ENCODE measurements around the gene ZNF462.

ZNF462 gene

DNA sequence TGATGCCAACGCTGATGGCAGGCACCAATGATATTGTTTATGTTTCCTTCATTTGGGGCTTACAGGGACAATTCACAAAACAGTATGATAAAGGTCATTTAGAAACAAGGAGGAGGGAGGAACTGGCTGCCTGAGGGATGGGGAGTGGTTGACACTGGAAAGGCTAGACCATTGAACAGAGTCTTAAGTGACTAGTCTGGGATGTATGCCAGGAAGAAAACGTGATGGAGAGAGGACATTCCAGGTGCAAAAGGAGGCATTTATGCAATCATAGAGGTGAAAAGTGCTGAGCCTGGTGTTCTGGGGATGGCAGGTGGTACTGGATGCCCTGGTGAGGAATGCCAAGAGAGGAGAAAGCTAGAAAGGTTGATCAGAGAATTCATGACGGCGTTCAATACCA lies 153.4 kb downstream of the ZNF462 start:
- no peak for DNase-seq

DNA sequence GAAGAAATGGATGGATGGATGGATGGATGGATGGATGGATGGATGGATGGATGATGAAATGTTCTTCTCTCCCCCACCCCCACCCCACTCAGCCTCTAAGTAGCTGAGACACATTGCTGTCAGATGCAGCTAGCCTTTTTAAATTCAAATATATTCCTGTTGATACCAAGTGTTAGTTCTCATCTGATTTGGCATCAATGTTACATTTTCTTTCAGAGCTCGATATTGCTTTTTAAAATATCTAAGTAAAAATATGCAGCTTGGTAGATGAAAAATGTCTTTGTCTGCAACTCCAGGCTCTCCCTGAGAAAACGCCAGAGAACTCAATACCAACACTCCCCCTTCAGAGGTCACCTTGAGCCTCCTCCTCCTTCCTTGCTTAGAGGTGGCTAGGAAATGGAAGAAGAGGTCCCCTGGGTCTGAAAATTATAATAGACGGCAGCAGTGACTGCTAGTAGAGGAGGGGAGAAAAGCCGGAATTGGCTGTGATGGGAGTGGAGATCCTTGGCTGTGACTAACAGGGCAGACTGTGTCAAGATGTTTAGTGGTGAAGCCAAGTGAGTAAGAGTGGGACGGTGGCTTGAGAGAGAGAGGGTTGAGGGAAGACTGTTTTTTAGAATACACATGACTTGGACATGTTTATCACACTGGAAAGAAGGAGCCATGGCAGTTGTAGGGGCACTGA lies 156.0 kb downstream of the ZNF462 start:
- no peak for DNase-seq

DNA sequence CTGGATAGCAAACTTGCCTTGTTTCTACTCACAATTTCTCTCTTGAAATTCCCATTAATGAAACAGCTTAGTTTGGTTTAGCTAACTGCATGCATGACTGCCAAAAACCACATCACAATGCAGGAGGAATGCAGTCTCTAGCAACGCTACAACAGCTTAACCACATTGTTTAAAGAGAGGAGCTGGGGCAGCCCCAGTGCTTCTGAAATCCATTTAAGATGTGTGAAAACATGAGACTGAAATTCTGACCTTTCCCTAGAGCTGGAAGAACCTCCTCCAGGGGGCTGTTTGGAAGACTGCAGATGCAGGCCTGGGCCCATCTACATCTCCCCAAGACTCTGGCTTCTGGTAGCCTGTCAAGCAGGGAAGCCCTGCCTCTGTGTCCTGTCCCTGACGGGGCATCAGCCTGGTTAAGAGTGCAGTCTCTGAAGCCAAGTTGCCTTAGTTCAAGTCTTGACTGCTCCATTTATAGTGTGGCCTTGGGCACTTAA lies 157.1 kb downstream of the ZNF462 start:
- DNase-seq, result no peak

DNA sequence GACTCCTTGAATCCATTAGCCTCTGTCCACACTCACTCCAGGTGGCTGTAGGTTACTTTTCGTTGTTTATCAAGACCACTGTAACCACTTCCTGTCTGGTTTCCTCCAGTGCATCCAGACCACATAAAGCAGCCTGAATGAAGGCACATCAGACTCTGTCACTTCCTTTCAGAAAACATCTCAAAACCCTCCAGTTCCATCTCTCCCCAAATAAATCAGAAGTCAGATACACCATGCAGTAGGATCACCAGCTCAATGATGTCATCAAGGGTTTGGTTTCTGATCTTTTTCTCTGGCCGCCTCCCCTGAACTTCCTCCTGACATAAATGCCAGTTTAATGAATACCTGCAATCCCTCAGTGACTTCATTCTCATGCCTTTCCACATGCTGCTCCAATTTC lies 161.2 kb downstream of the ZNF462 start:
- no peak for DNase-seq

DNA sequence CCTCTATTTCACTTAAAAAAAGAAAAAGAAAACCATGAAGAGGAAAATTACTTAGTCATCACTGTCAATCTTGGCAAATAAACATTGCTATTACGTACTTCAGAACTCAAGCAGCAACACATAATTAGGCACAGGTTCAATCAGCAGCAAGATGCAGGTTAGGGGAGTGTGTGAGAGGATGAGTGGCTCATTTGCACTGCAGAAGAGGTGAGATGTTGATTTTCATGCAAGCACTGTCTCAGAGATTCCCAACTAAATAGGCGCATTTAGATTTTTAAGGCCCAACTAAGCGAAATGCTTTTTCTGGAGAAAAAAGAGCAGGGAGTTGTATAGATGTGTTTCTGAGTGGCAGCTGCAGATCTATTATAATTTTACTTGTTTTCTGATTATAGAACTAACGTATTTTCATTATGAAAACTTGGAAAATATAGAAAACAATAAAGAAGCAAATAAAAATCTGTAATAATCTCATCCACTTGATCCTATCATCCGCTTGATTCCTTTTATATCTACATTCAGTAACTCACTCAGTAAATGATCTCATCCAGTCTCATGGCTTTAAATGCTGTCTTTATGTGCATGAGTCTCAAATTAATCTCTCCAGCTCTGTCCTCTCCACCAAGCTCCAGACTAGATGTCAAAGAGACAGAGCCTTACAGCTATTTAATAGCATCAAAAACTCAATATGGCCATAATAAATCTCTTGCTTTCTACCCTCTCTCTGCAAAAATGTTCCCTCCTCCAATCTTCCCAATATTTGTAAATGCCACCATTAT lies 162.5 kb downstream of the ZNF462 start:
- no peak for DNase-seq

DNA sequence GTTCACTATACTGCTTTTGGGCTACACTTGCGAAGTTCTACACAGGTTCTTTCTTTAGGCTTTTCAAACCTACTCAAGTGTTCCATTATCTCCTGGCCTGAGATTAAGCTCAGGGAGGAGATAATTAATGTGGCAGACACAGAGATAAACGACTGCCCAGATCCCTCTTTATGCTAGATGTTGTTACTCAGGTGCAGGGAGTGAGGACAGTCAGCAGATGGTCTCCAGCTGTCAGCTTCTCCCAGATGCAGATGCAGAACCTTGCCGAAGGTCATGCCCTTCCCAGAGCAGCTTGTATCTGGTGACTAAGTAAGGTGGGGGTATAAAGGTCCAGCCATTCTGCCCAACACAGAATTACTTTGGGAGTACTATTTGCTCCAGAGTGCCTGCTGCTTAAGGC lies 166.2 kb downstream of the ZNF462 start:
- DNase-seq, result no peak

DNA sequence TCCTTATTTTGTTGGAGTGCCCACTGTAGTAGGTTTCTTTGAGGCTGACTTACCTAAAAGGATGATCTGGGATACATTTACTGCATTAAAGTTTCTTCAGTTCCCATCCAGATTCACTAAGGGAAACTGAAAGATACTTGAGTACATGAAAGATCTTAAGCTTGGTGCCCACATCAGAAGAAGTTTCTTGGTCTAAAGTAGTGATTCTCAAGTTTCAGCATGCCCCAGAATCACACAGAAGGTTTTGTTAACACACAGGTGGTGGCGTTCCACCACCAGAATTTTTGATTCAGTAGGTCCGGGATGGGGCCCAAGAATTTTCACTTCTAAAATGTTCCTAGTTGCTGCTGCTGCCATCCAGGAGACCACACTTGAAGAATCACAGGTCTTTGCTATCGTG lies 171.0 kb downstream of the ZNF462 start:
- no peak for DNase-seq

DNA sequence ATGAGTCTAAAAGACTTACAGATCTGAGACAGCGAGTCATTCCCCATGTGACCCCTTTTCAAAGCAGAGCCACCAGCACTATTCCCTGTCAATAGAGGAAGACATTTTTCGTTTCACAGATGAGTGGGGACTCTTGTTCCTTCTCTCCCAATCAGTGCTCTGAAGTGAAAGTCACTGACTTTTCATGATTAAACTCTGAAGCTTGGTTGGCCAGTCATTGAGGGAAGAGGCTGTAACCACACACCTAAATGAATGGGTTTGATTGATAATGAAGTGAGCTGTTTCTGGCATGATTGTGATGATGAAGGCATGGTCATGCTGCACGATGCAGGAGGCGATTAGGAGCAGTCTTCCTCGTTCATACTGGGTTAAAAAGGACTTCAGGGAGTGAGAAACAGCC lies 171.9 kb downstream of the ZNF462 start:
- DNase-seq, result no peak

DNA sequence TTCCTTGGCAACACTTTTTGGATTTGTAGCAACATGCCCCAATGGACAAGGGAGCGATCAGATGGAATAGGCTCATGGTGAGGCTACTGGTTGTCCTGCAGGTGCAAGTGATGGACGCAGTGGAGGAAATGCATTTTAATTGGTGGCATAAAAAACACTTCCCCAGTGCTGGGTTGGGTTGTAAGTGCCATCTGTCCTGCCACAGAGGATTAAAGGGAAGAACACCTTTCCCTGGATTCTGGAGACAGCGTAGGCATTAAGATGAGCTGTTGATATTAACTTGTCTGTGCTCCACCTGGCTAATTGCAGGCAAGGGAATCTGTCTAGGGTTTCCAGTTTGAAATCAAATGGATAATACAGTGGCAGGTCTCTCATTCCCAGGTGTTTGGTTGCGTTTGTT lies 173.4 kb downstream of the ZNF462 start:
- no peak for DNase-seq

DNA sequence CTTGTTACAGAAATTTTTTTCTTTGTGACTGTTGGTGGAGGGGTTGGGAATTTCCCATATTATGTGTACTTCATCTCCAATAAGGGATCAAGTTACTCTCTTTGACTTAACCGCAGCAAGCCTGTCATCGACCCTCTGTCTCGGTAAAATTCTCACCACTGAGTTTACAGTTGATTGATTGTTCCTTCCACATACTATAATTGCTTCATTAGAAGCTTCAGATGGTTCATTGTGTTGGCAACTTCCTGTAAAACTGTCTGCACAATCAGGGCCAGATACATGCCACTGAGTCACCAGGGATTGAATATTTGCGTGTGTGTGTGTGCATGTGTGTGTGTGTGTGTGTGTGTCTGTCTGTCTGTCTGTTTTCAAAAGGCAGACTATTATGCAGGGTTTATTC lies 176.6 kb downstream of the ZNF462 start:
- DNase-seq, result no peak

DNA sequence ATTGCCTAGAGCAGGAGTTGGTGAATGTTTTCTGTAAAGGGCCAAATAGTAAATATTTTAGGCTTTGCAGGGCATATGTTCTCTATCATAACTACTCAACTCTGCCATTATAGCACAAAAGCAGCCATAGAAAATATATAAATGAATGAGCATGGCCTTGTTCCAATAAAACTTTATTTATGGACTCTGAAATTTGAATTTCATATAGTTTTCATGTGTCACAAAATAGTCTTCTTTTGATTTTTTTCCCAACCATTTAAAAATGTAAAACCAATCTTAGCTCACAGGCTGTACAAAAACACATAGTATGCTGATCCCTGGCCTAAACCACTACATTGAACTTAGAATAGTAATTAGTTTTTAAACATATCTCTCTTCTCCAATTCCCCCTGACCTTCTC lies 179.6 kb downstream of the ZNF462 start:
- no peak for DNase-seq

DNA sequence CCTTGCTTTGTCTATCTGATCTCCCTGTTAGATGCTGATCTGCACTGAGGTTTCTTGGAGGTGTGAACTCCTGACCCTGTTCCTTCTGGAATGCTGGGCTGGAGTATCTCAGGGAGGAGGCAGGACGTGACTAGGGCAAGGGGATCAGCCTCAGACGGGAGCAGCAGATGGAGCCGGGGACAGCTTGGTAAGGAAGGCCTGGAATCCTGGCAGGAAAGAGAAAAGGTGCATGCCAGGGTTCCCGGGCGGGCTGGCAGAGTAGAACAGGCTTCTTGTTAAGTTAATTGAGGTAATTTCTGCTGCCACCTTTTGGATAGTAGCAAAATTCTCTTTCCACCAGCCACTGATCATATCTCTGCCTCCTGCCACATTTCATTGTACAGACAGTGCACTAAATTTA lies 180.9 kb downstream of the ZNF462 start:
- no peak for DNase-seq

DNA sequence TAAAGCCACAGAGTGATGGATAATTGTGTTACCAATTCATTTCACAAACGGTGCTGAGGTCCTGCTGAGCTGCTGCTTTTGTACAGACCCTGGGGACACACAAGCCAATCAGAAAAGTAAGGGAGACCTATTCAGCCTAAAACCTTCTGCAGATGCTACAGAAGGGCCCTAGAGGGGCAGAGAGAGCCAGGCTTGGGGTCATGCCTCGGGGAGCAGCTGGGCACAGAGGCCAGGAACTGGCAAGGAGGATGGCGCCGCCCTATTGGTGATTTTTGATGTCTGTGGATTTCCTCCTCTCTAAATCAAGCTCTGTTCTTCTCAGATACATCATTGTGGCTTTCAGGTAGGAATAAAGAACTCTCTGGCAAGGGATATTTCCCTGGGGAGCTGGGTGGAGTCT lies 181.9 kb downstream of the ZNF462 start:
- no peak for DNase-seq

DNA sequence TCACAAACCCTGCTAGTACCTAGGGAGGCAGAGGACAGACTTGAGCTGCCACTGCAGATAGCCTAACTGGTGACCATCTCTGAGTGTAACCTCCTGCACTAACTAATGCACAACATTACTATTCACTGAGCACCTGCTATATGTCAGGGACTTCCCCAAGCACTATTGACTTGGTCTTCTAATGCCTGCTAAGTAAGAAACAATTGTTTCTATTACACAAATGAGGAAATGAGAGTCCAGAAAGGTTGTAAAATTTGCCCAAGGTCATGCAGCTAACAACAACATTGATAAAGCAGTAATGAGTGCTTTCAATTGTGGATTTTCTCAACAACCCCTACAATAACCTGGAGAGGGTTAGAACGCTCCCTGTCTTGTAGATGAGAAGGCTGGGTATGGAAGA lies 183.7 kb downstream of the ZNF462 start:
- DNase-seq, result no peak

DNA sequence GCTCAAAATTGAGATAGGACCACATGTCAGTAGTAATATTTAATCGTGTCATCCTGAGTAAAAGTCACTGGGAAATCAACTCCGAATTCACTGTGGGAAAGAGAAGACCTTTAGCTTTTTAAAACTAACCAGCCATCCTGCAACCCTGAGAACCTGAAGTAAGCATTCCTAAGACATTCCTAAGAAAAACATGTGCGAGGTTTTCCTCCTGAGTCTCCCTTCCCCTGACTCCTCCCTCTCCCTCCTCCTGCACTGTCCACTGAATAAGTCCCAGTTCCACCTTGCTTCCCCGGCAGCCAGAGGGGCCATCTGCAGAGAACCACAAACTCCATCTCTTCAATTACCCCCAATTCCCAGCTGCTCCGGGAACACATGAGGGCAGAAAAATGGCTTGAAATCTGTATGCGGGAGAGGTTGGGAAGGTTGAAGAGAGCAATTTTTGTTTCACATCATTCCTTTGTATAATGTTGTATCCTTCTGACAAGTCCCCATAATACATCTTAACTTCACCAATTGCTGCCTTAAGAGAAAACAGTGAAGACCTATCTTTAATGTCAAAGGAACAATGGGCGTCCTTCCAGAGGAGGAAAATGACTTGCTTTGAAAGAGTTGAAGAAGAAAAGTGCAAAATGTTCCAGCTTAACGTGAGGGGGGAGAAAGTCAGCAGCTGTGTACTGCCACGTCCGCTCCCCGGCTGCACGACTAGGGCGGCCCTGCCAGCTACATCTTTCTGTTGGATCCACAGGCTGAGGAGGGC lies 186.3 kb downstream of the ZNF462 start:
- DNase-seq, result no peak

DNA sequence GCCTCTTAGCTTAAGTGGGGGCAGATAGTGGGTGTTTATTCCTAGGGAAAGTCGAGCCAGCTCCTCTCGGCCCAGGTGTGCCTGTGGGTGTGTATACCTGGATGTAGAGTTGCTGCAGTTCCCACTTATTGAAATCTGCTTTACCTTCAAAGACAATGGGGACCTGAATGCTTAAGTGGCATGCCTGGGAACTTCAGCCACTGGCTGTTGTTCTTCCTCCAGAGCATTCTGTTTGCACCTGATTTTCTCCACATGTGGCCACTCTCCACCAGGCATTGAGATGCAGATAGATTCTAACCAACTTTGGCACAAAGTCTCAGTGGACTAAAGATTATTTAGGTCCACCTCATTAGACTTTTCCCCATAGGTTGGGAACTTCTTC lies 186.8 kb downstream of the ZNF462 start:
- no peak for DNase-seq

DNA sequence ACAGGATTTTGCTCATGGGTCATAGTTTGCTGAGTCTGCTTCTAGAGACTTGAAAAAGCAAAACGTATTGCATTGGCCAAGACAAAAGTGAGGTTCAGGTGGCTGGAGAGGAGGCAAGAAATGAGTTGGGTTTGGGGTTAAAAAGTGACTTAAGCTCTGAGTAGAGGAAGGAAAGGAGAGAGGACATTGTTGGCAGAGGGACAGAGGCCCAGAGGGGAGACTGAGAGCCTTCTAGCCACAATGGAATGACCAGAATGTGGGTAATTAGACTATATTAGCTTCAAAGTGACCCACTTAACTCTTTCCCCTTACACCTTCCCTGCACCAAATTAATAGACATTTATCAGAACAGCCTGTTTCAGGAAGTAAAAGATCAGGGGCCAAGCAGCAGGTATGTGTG lies 188.4 kb downstream of the ZNF462 start:
- no peak for DNase-seq

DNA sequence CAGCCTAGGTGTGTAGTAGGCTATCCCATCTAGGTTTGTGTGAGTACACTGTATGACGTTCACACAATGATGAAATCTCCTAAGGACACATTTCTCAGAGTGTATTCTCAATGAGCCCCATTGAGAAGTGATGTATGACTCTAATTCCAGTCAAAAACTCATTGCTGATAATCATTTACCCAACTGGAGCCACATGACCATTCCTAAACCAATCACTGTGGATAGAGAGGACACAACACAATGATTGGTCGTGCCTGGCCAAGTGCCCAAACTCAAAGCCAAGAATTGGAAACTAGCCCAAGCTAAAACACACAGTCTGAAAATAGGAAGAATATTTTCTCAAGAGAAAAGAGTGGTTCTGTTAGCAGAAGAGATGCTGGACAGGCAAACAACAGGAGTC lies 191.2 kb downstream of the ZNF462 start:
- DNase-seq, result no peak

DNA sequence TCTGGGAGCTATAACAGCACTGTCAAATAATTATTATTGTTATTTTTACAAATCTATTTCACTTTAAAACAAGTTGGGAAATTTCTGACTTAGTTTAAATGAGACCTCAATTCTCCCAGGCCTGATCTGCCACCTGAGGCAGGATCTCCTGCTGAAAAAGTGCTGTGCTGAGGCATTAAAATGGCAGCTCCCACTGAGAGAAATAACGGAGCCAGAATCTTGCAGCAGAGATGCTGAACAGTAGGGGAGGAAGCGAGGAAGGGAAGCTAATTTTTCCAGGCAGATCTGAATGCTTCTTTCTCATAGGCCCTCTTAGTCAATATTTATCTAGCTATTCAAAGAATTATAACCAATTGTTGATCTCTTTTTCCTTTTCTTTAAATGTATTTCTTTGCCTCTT lies 196.3 kb downstream of the ZNF462 start:
- DNase-seq, result no peak

DNA sequence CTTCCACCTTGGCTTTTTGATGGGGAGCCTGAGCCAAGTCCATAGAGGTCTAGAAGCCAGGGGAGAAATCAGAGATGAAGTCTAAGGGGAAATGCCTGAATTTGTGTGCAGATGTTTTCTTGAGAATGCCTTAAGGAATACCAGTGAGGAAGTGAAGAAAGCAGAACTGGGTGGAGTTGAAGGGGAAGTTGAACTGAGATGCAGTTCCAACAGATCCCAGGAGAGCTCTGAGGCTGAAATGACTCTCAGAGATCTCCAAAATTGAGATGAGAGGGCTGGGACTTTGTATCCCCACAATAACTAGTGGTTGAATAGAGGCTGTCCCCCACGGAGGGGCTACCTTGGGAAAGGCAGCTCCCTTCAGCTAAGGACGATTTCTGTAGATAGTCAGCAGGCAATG lies 197.1 kb downstream of the ZNF462 start:
- no peak for DNase-seq

Data from CD4-positive, alpha-beta T cell treated with Interleukin-17A for 4 hours (primary cell).